Stomach (tissue), 4 donors: ENCODE results near the gene FBH1.

ENCODE experiments used
- CTCF ChIP-seq, 7 experiments: fragments of 450-650 bp in 4 of 7; fragments of 200-600 bp in 3 of 7; sonication (generic) in 3 of 7; IDR thresholded peaks; one replicate each; pipeline ENCODE4 v1.5.1; 2016 to 2019; ENCODE audit warnings: antibody characterized with exemption in 7 of 7, control low read depth in 2 of 7, mild to moderate bottlenecking in 1 of 7
- EP300 ChIP-seq: sonication (generic); formaldehyde crosslinking; IDR thresholded peaks from one replicate; pipeline ENCODE4 v1.6.1; 2017; ENCODE audit warnings: antibody characterized with exemption
- POLR2A ChIP-seq, 4 donors: fragments of 450-650 bp; IDR thresholded peaks; one replicate each; pipeline ENCODE4 v1.6.1; 2016; ENCODE audit warnings: antibody characterized with exemption in 4 of 4, control low read depth in 2 of 4, mild to moderate bottlenecking in 1 of 4, moderate library complexity in 1 of 4

- TF ChIP-seq CTCF (IDR thresholded peaks at IDR 0.05) (no peak), POLR2A (IDR thresholded peaks at IDR 0.05) (no peak), EP300 (no peak)
These were observed 441 bp downstream of the FBH1 start for GRCh38 chr10:5890452-5890915.
